A549 (cell line): ENCODE measurements around the gene BCL2. TPM values are rescaled to one million over a fixed set of nuclear protein-coding genes. Genes with fewer than 3 reads are reported as not detected.

Source experiments
- ATAC-seq, 2 experiments: fragments of 200-7000 bp in 1 of 2; fragments of >200 bp in 1 of 2; cut with Nextera tagmentation in 1 of 2; cut with Tn5 transposase in 1 of 2; 3 replicates each; pipeline versions ENCODE4 v1.8.0 to v1.9.1; 2018 to 2020; ENCODE audit warnings: mild to moderate bottlenecking in 1 of 2, moderate library complexity in 1 of 2
- CTCF ChIA-PET: fragments of 300-600 bp; sonication (Branson Sonifier 250); formaldehyde crosslinking; extraction: SDS; loops from one replicate; lab custom pipeline; 2021; ENCODE audit warnings: antibody characterized with exemption, inconsistent platforms; lab: Yijun Ruan, JAX
- POLR2A ChIA-PET: fragments of 350-600 bp; formaldehyde crosslinking; extraction: SDS; loops from one replicate; lab custom pipeline; 2021; ENCODE audit warnings: antibody characterized with exemption, inconsistent platforms; lab: Yijun Ruan, JAX
- DNase-seq, 2 experiments: peaks; one replicate each; pipeline versions ENCODE4 v3.0.0 to v3.0.0-alpha.2; 2011 to 2016; ENCODE audit warnings: low read depth in 1 of 2, low spot score in 1 of 2
- FAIRE-seq: peaks from 2 replicates; lab custom pipeline; 2011; peaks lifted over from hg19 to GRCh38; lab: Jason Lieb, UNC
- H3K27ac ChIP-seq, 2 experiments: fragments of >200 bp; sonication (Bioruptor Twin); formaldehyde crosslinking; 3 replicates each; pipeline ENCODE4 v1.5.1; 2016 to 2017
- H3K4me1 ChIP-seq: fragments of >200 bp; sonication (Bioruptor Twin); formaldehyde crosslinking; 3 replicates; pipeline ENCODE4 v1.6.1; 2016
- H3K4me2 ChIP-seq: fragments of >200 bp; sonication (Bioruptor Twin); formaldehyde crosslinking; 3 replicates; pipeline ENCODE4 v1.6.1; 2016
- H3K4me3 ChIP-seq: fragments of >200 bp; sonication (Bioruptor Twin); formaldehyde crosslinking; 3 replicates; pipeline ENCODE4 v1.5.1; 2016
- H3K9me3 ChIP-seq: fragments of >200 bp; sonication (Bioruptor Twin); formaldehyde crosslinking; 3 replicates; pipeline ENCODE4 v1.6.1; 2016
- CEBPB ChIP-seq, 2 experiments: fragments of >200 bp in 1 of 2; sonication (Bioruptor Twin) in 1 of 2; formaldehyde crosslinking in 1 of 2; IDR thresholded peaks; 2 replicates each; pipeline ENCODE4 v1.6.1; 2012 to 2016
- EHF ChIP-seq: fragments of 250-450 bp; sonication (Bioruptor Pico); IDR thresholded peaks from 2 replicates; pipeline ENCODE4 v1.5.0; 2020; ENCODE audit warnings: mild to moderate bottlenecking
- EHMT2 ChIP-seq: fragments of 200-600 bp; sonication (generic); IDR thresholded peaks from 2 replicates; pipeline ENCODE4 v1.6.1; 2016; ENCODE audit warnings: antibody characterized with exemption, low read depth, mild to moderate bottlenecking, moderate library complexity
- FOXS1 ChIP-seq: fragments of 250-450 bp; sonication (Bioruptor Pico); IDR thresholded peaks from 2 replicates; pipeline ENCODE4 v1.5.0; 2020; ENCODE audit warnings: mild to moderate bottlenecking, moderate library complexity
- GATA3 ChIP-seq: IDR thresholded peaks from 2 replicates; pipeline ENCODE4 v1.6.1; 2012; ENCODE audit warnings: borderline replicate concordance
- HEYL ChIP-seq: fragments of 250-450 bp; sonication (Bioruptor Pico); IDR thresholded peaks from 2 replicates; pipeline ENCODE4 v1.8.0; 2021; ENCODE audit warnings: mild to moderate bottlenecking, moderate library complexity
- HOXB13 ChIP-seq: fragments of 250-450 bp; sonication (Bioruptor Pico); IDR thresholded peaks from 2 replicates; pipeline ENCODE4 v1.5.0; 2020; ENCODE audit warnings: low read depth, mild to moderate bottlenecking, moderate library complexity
- JUN ChIP-seq, 2 experiments: fragments of >200 bp; sonication (Bioruptor Twin); formaldehyde crosslinking; IDR thresholded peaks; 2 replicates in 1 of 2; 3 replicates in 1 of 2; pipeline ENCODE4 v1.6.1; 2016 to 2017
- JUNB ChIP-seq: fragments of >200 bp; sonication (Bioruptor Twin); formaldehyde crosslinking; IDR thresholded peaks from 2 replicates; pipeline ENCODE4 v1.6.1; 2016
- KDM1A ChIP-seq: fragments of 200-600 bp; sonication (generic); IDR thresholded peaks from 2 replicates; pipeline ENCODE4 v1.6.1; 2016; ENCODE audit warnings: low read depth, mild to moderate bottlenecking
- MYC ChIP-seq: IDR thresholded peaks from 2 replicates; pipeline ENCODE4 v1.6.1; 2012; ENCODE audit warnings: mild to moderate bottlenecking, inconsistent platforms, low read length, improper control_type of control experiment, borderline replicate concordance
- NFE2L2 ChIP-seq: fragments of 150-350 bp; conservative IDR thresholded peaks from 2 replicates; pipeline ENCODE4 v1.6.1; 2014; ENCODE audit warnings: low read length
- POLR2AphosphoS2 ChIP-seq: conservative IDR thresholded peaks from 2 replicates; pipeline ENCODE4 v1.6.1; 2012; ENCODE audit warnings: low read length, improper control_type of control experiment, inconsistent platforms
- RCOR1 ChIP-seq: fragments of 150-350 bp; IDR thresholded peaks from 2 replicates; pipeline ENCODE4 v1.6.1; 2014; ENCODE audit warnings: antibody characterized with exemption, low read length, low read depth
- RNF2 ChIP-seq: fragments of 200-600 bp; sonication (generic); IDR thresholded peaks from 2 replicates; pipeline ENCODE4 v1.6.1; 2016; ENCODE audit warnings: low read depth, mild to moderate bottlenecking, antibody characterized with exemption, moderate library complexity, borderline replicate concordance
- SREBF2 ChIP-seq: fragments of 450-650 bp; IDR thresholded peaks from 2 replicates; pipeline ENCODE4 v1.6.1; 2014; ENCODE audit warnings: mild to moderate bottlenecking, moderate library complexity
- TFCP2L1 ChIP-seq: fragments of 250-450 bp; sonication (Bioruptor Pico); IDR thresholded peaks from 2 replicates; pipeline ENCODE4 v1.5.0; 2021; ENCODE audit warnings: mild to moderate bottlenecking
- WGBS: methylation state at CpG from one replicate; pipeline ENCODE4 v1.1.6; 2017; ENCODE audit errors: missing lambda C conversion rate; 5-methylcytosine and 5-hydroxymethylcytosine counted together
- polyA plus RNA-seq, 4 experiments: library from polyadenylated mRNA; depleted of rRNA in 3 of 4; stranded (reverse); fragments of >200 nt; fragmentation: RNase III in 1 of 4; extraction: RNeasy Plus Mini Kit Qiagen cat#74134 plus additional on column Dnase treatment in 1 of 4; gene quantifications; 2 replicates in 3 of 4; 3 replicates in 1 of 4; pipeline ENCODE4 v1.2.3, GENCODE V29; 2011 to 2017
- TF ChIP-seq, protein P1 (sequence below): IDR thresholded peaks from 2 replicates; pipeline ENCODE4 v1.6.1; 2012
- TF ChIP-seq, protein P2 (sequence below): fragments of >200 bp; sonication (Bioruptor Twin); formaldehyde crosslinking; IDR thresholded peaks from 2 replicates; pipeline ENCODE4 v1.6.1; 2016
- TF ChIP-seq, protein P3 (sequence below): fragments of 250-450 bp; sonication (Bioruptor Pico); IDR thresholded peaks from 2 replicates; pipeline ENCODE4 v1.5.0; 2021; ENCODE audit warnings: mild to moderate bottlenecking, moderate library complexity, borderline replicate concordance
- TF ChIP-seq, protein P4 (sequence below): IDR thresholded peaks from 2 replicates; pipeline ENCODE4 v1.6.1; 2012
- TF ChIP-seq, protein P5 (sequence below): fragments of >200 bp; sonication (Bioruptor Twin); formaldehyde crosslinking; IDR thresholded peaks from 3 replicates; pipeline ENCODE4 v1.5.1; 2016
- TF ChIP-seq, protein P6 (sequence below): fragments of 450-650 bp; IDR thresholded peaks from 2 replicates; pipeline ENCODE4 v1.6.1; 2014; ENCODE audit warnings: antibody characterized with exemption

The BCL2 gene
- polyA plus RNA-seq, 2 of the 4 experiments (the other 2 are of a cell fraction) = 0.50 to 0.61 TPM

DNA sequence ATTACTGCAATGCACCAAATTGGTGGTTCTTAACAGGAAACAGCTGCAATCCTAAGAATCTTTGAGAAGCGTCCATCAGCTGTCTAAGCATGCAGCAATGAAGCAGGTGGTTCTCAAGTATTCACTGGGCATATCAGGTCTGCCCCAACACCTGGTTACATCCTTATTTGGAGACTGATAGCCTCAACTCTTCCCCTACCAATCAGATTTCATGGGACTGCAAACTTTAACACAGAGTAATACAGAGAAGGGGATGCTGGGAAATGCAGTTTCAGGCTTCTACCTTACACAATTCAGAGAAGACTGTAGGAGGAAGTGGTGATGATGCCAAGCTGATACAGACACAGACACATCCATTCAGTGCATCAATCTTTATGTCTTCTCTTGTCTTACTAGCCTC, 240.5 kb downstream of the BCL2 start:
- ChIA-PET CTCF (no interaction called here), POLR2A (no interaction called here)
- ATAC-seq (no peak), DNase-seq (no peak), FAIRE-seq (no peak)
- Histone ChIP-seq H3K27ac (no peak overlapping the region), H3K9me3 (peaks cover 12% of the 10 kb centered on the region; the same call in 2 of the 3 replicates), H3K4me3 (no peak overlapping the region), H3K4me2 (no peak overlapping the region), H3K4me1 (no peaks in the 10 kb centered on the region)
- no peak for TF ChIP-seq EHMT2
- TF ChIP-seq FOXS1 (CRISPR knock-in tag) = no peak
- no peak for TF ChIP-seq RNF2
- no peak for TF ChIP-seq JUNB
- TF ChIP-seq, protein P1, sequence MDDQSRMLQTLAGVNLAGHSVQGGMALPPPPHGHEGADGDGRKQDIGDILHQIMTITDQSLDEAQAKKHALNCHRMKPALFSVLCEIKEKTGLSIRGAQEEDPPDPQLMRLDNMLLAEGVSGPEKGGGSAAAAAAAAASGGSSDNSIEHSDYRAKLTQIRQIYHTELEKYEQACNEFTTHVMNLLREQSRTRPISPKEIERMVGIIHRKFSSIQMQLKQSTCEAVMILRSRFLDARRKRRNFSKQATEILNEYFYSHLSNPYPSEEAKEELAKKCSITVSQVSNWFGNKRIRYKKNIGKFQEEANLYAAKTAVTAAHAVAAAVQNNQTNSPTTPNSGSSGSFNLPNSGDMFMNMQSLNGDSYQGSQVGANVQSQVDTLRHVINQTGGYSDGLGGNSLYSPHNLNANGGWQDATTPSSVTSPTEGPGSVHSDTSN = no peak
- no peak for TF ChIP-seq HEYL (CRISPR knock-in tag)
- TF ChIP-seq, protein P2, sequence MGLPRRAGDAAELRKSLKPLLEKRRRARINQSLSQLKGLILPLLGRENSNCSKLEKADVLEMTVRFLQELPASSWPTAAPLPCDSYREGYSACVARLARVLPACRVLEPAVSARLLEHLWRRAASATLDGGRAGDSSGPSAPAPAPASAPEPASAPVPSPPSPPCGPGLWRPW = no peak
- no peak for TF ChIP-seq MYC
- TF ChIP-seq SREBF2 = no peak
- TF ChIP-seq, protein P3, sequence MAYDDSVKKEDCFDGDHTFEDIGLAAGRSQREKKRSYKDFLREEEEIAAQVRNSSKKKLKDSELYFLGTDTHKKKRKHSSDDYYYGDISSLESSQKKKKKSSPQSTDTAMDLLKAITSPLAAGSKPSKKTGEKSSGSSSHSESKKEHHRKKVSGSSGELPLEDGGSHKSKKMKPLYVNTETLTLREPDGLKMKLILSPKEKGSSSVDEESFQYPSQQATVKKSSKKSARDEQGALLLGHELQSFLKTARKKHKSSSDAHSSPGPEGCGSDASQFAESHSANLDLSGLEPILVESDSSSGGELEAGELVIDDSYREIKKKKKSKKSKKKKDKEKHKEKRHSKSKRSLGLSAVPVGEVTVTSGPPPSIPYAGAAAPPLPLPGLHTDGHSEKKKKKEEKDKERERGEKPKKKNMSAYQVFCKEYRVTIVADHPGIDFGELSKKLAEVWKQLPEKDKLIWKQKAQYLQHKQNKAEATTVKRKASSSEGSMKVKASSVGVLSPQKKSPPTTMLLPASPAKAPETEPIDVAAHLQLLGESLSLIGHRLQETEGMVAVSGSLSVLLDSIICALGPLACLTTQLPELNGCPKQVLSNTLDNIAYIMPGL (CRISPR knock-in tag) = no peak
- TF ChIP-seq TFCP2L1 = no peak
- TF ChIP-seq, protein P4, sequence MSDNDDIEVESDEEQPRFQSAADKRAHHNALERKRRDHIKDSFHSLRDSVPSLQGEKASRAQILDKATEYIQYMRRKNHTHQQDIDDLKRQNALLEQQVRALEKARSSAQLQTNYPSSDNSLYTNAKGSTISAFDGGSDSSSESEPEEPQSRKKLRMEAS = no peak
- WGBS = 0% methylated on average over 1 of the region's 1 CpG

DNA sequence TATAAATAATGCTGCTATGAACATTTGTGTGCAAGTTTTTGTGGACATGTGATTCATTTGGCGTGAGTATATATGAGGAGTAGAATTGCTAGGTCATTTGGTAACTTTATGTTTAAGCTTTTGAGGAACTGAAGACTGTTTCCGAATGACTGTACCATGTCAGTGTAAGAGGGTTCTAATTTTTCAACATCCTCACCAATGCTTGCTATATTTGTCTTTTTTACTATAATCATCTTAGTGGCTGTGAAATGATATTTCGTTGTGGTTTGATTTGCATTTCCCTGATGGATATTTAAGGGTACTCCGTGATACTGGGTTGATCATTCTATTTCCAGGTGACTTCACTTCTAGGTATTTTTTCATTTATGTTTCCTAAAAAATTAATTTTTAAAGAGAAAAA, 241.1 kb downstream of the BCL2 start:
- DNase-seq (no peak), ATAC-seq (no peak), FAIRE-seq (no peak)
- no peaks in the 10 kb centered on the region for H3K4me1 ChIP-seq
- TF ChIP-seq, protein P5, sequence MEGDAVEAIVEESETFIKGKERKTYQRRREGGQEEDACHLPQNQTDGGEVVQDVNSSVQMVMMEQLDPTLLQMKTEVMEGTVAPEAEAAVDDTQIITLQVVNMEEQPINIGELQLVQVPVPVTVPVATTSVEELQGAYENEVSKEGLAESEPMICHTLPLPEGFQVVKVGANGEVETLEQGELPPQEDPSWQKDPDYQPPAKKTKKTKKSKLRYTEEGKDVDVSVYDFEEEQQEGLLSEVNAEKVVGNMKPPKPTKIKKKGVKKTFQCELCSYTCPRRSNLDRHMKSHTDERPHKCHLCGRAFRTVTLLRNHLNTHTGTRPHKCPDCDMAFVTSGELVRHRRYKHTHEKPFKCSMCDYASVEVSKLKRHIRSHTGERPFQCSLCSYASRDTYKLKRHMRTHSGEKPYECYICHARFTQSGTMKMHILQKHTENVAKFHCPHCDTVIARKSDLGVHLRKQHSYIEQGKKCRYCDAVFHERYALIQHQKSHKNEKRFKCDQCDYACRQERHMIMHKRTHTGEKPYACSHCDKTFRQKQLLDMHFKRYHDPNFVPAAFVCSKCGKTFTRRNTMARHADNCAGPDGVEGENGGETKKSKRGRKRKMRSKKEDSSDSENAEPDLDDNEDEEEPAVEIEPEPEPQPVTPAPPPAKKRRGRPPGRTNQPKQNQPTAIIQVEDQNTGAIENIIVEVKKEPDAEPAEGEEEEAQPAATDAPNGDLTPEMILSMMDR = no peak
- TF ChIP-seq NFE2L2 (no peak), RCOR1 (no peak), GATA3 (no peak), CEBPB (IDR thresholded peaks at IDR 0.05) (no peak), EHF (no peak), HOXB13 (CRISPR knock-in tag) (no peak), POLR2AphosphoS2 (no peak), KDM1A (no peak), JUN (IDR thresholded peaks at IDR 0.05) (no peak)
- TF ChIP-seq, protein P3 (CRISPR knock-in tag) = no peak
- TF ChIP-seq, protein P6, sequence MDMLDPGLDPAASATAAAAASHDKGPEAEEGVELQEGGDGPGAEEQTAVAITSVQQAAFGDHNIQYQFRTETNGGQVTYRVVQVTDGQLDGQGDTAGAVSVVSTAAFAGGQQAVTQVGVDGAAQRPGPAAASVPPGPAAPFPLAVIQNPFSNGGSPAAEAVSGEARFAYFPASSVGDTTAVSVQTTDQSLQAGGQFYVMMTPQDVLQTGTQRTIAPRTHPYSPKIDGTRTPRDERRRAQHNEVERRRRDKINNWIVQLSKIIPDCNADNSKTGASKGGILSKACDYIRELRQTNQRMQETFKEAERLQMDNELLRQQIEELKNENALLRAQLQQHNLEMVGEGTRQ = no peak
- H3K4me3 ChIP-seq = no peak overlapping the region
- WGBS = 16% methylated on average over 4 of the region's 4 CpGs
- ChIA-PET POLR2A (no interaction called here), CTCF (no interaction called here)
- no peak overlapping the region for H3K27ac ChIP-seq
- no peak overlapping the region for H3K4me2 ChIP-seq
- peaks cover 12% of the 10 kb centered on the region; the same call in 2 of the 3 replicates for H3K9me3 ChIP-seq
